ENCODE data around the gene STAU1.
"Not testable (repeated sequence)": the region's sequence is repeated elsewhere in the genome, so short reads cannot be mapped to it uniquely, and the experiment has no call there.

The STAU1 gene

GRCh38 chr20:49112596-49113274 is 75.4 kb downstream of the STAU1 start:
- DNase-seq: no peak

- DNase-seq: no peak
These were observed 77.1 kb downstream of the STAU1 start for GRCh38 chr20:49110767-49111694.

- no peak for DNase-seq
These were observed 81.8 kb downstream of the STAU1 start for GRCh38 chr20:49106328-49106727.

GRCh38 chr20:49104979-49105547 is 83.1 kb downstream of the STAU1 start:
- DNase-seq: not testable (repeated sequence)

GRCh38 chr20:49104365-49104648 is 83.8 kb downstream of the STAU1 start:
- no peak for DNase-seq

- no peak for DNase-seq
These were observed 84.3 kb downstream of the STAU1 start for GRCh38 chr20:49103647-49104364.

- no peak for DNase-seq
These were observed 85.1 kb downstream of the STAU1 start for GRCh38 chr20:49103019-49103418.

- no peak for DNase-seq
These were observed 87.2 kb downstream of the STAU1 start for GRCh38 chr20:49100972-49101371.

- not testable (repeated sequence) for DNase-seq
These were observed 87.8 kb downstream of the STAU1 start for GRCh38 chr20:49100292-49100691.

GRCh38 chr20:49099011-49099410 is 89.1 kb downstream of the STAU1 start:
- DNase-seq: no peak

GRCh38 chr20:49098136-49098535 is 90.0 kb downstream of the STAU1 start:
- no peak for DNase-seq

GRCh38 chr20:49097159-49097558 is 91.0 kb downstream of the STAU1 start:
- DNase-seq: no peak

- no peak for DNase-seq
These were observed 91.9 kb downstream of the STAU1 start for GRCh38 chr20:49096203-49096730.

- no peak for DNase-seq
These were observed 96.4 kb downstream of the STAU1 start for GRCh38 chr20:49091762-49092161.

- DNase-seq: no peak
These were observed 97.0 kb downstream of the STAU1 start for GRCh38 chr20:49091104-49091503.

GRCh38 chr20:49082295-49082694 is 105.8 kb downstream of the STAU1 start:
- DNase-seq: not testable (repeated sequence)

- no peak for DNase-seq
These were observed 109.8 kb downstream of the STAU1 start for GRCh38 chr20:49078310-49078709.

- no peak for DNase-seq
These were observed 113.6 kb downstream of the STAU1 start for GRCh38 chr20:49074521-49074920.

Data from NCI-H226 (cell line).